ENCODE data around the gene CCL17.

Gene CCL17

GRCh38 chr16:57403965-57404817 is at the start of gene CCL17:
Gene CCL17 (plus strand): TSS chr16:57404767. CDS start chr16:57413933, 9,166 bp downstream.
- no peak for TF ChIP-seq CTCF (IDR thresholded peaks at IDR 0.05; ENCODE audit: borderline replicate concordance, insufficient read depth, low read depth, low read length)
- H3K4me3 ChIP-seq (ENCODE audit: low read depth, low read length), result no peak within 1 kb of the TSS

GRCh38 chr16:57355898-57356414 is 48.6 kb upstream of the CCL17 start:
- TF ChIP-seq CTCF (IDR thresholded peaks at IDR 0.05; ENCODE audit: borderline replicate concordance, insufficient read depth, low read depth, low read length), result no peak
- no peak overlapping the region for H3K4me3 ChIP-seq (ENCODE audit: low read depth, low read length)

GRCh38 chr16:57356547-57356946 is 48.0 kb upstream of the CCL17 start:
- no peak for TF ChIP-seq CTCF (IDR thresholded peaks at IDR 0.05; ENCODE audit: borderline replicate concordance, insufficient read depth, low read depth, low read length)
- H3K4me3 ChIP-seq (ENCODE audit: low read depth, low read length), result no peak overlapping the region

- TF ChIP-seq CTCF (IDR thresholded peaks at IDR 0.05; ENCODE audit: borderline replicate concordance, insufficient read depth, low read depth, low read length), result no peak
- H3K4me3 ChIP-seq (ENCODE audit: low read depth, low read length), result peak overlapping the region; percentile 19
Measured at GRCh38 chr16:57357330-57358085, 47.1 kb upstream of the CCL17 start.

- TF ChIP-seq CTCF (IDR thresholded peaks at IDR 0.05; ENCODE audit: borderline replicate concordance, insufficient read depth, low read depth, low read length), result no peak
- H3K4me3 ChIP-seq (ENCODE audit: low read depth, low read length), result peak overlapping the region; percentile 19
Measured at GRCh38 chr16:57358086-57358420, 46.5 kb upstream of the CCL17 start.

- peak within 1 kb of the TSS; percentile 65 for H3K4me3 ChIP-seq (ENCODE audit: low read depth, low read length)
- TF ChIP-seq CTCF (IDR thresholded peaks at IDR 0.05; ENCODE audit: borderline replicate concordance, insufficient read depth, low read depth, low read length), result no peak
Measured at GRCh38 chr16:57358527-57359095, 46.0 kb upstream of the CCL17 start, which contains the start of gene CCL22. Gene CCL22 (plus strand): TSS chr16:57358783. CDS start chr16:57358817, 34 bp downstream.
